Mesendoderm (in vitro differentiated cells): ENCODE results near the gene TRIM29.

Source experiments
- DNase-seq: peaks from one replicate; pipeline ENCODE4 v3.0.0; 2013
- H2AK5ac ChIP-seq: 2 replicates; pipeline ENCODE4 v1.6.1; 2013; ENCODE audit warnings: low read length, inconsistent platforms
- H2BK120ac ChIP-seq: 2 replicates; pipeline ENCODE4 v1.6.1; 2013; ENCODE audit warnings: low read depth, mild to moderate bottlenecking, low read length, moderate library complexity, mixed read lengths
- H2BK15ac ChIP-seq: replicated peaks from 2 replicates; pipeline ENCODE4 v1.6.1; 2013; ENCODE audit warnings: low read depth, mild to moderate bottlenecking, moderate library complexity
- H2BK5ac ChIP-seq: 2 replicates; pipeline ENCODE4 v1.6.1; 2013; ENCODE audit warnings: low read length, inconsistent platforms
- H3K18ac ChIP-seq: 2 replicates; pipeline ENCODE4 v1.6.1; 2013; ENCODE audit warnings: mild to moderate bottlenecking, low read length, mixed read lengths
- H3K23ac ChIP-seq: one replicate; pipeline ENCODE4 v1.6.1; 2013; ENCODE audit warnings: low read length
- H3K27ac ChIP-seq: 2 replicates; pipeline ENCODE4 v1.5.1; 2013; ENCODE audit warnings: low read depth, mild to moderate bottlenecking, inconsistent platforms, low read length, moderate library complexity
- H3K27me3 ChIP-seq: 2 replicates; pipeline ENCODE4 v1.6.1; 2013; ENCODE audit warnings: low read length, control low read depth, mild to moderate bottlenecking, inconsistent platforms; ENCODE audit not compliant: insufficient read depth, poor library complexity
- H3K36me3 ChIP-seq: 2 replicates; pipeline ENCODE4 v1.6.1; 2013; ENCODE audit warnings: low read length, inconsistent platforms; ENCODE audit not compliant: control insufficient read depth, insufficient read depth
- H3K4ac ChIP-seq: one replicate; pipeline ENCODE4 v1.6.1; 2013; ENCODE audit warnings: low read depth, mild to moderate bottlenecking, low read length, moderate library complexity
- H3K4me1 ChIP-seq: 2 replicates; pipeline ENCODE4 v1.6.1; 2013; ENCODE audit warnings: low read depth, low read length, inconsistent platforms; ENCODE audit not compliant: control insufficient read depth
- H3K4me2 ChIP-seq: 2 replicates; pipeline ENCODE4 v1.6.1; 2013; ENCODE audit warnings: low read length
- H3K4me3 ChIP-seq: 2 replicates; pipeline ENCODE4 v1.5.1; 2013; ENCODE audit warnings: mild to moderate bottlenecking, low read length
- H3K56ac ChIP-seq: one replicate; pipeline ENCODE4 v1.6.1; 2013; ENCODE audit warnings: low read length
- H3K79me1 ChIP-seq: 2 replicates; pipeline ENCODE4 v1.6.1; 2013; ENCODE audit warnings: low read length, inconsistent platforms
- H3K79me2 ChIP-seq: 2 replicates; pipeline ENCODE4 v1.6.1; 2013; ENCODE audit warnings: mild to moderate bottlenecking, low read length; ENCODE audit not compliant: control insufficient read depth, insufficient read depth
- H3K9ac ChIP-seq: 2 replicates; pipeline ENCODE4 v1.6.1; 2013; ENCODE audit warnings: low read length, inconsistent platforms
- H4K5ac ChIP-seq: one replicate; pipeline ENCODE4 v1.6.1; 2013; ENCODE audit warnings: low read length
- H4K8ac ChIP-seq: one replicate; pipeline ENCODE4 v1.6.1; 2013; ENCODE audit warnings: low read depth, mild to moderate bottlenecking, control low read depth, low read length, moderate library complexity
- WGBS: extraction: QIAGEN DNeasy Blood & Tissue Kit; methylation state at CpG from one replicate; pipeline ENCODE4 v1.1.7; 2013; ENCODE audit warnings: low lambda C conversion rate, missing lambda C conversion rate; ENCODE audit not compliant: insufficient coverage; ENCODE audit errors: extremely low coverage; 5-methylcytosine and 5-hydroxymethylcytosine counted together

TRIM29 gene

GRCh38 chr11:120112174-120112796 lies 25.6 kb downstream of the TRIM29 start:
- DNase-seq: peak; percentile 41
- Histone ChIP-seq H4K8ac (no peak overlapping the region), H3K23ac (no peak overlapping the region), H3K36me3 (no peaks in the 10 kb centered on the region), H2BK15ac (no peak overlapping the region), H3K4me1 (no peaks in the 10 kb centered on the region), H2BK5ac (no peak overlapping the region), H3K9ac (no peak overlapping the region), H3K56ac (no peak overlapping the region), H4K5ac (no peak overlapping the region), H3K4me3 (no peak overlapping the region), H3K4me2 (no peak overlapping the region), H2AK5ac (no peak overlapping the region), H3K18ac (no peak overlapping the region), H3K27me3 (no peaks in the 10 kb centered on the region), H3K79me2 (no peaks in the 10 kb centered on the region), H3K79me1 (no peaks in the 10 kb centered on the region), H3K4ac (no peak overlapping the region), H3K27ac (no peak overlapping the region), H2BK120ac (no peak overlapping the region)
- no CpG with 5 or more reads among the region's 15 CpGs for WGBS

- Histone ChIP-seq H3K36me3 (no peaks in the 10 kb centered on the region), H2BK15ac (no peak overlapping the region), H3K9ac (no peak overlapping the region), H4K5ac (no peak overlapping the region), H3K27ac (no peak overlapping the region), H3K18ac (no peak overlapping the region), H3K23ac (no peak overlapping the region), H3K4ac (no peak overlapping the region), H3K79me1 (no peaks in the 10 kb centered on the region), H2AK5ac (no peak overlapping the region), H3K4me1 (no peaks in the 10 kb centered on the region), H3K79me2 (no peaks in the 10 kb centered on the region), H3K27me3 (no peaks in the 10 kb centered on the region), H4K8ac (no peak overlapping the region), H3K56ac (no peak overlapping the region), H2BK5ac (no peak overlapping the region), H3K4me2 (no peak overlapping the region), H3K4me3 (no peak overlapping the region), H2BK120ac (no peak overlapping the region)
- DNase-seq: no peak
- WGBS: no CpG with 5 or more reads among the region's 5 CpGs
These were observed 28.4 kb downstream of the TRIM29 start for GRCh38 chr11:120109531-120109930.

GRCh38 chr11:120108785-120109168 lies 29.1 kb downstream of the TRIM29 start:
- Histone ChIP-seq H2BK120ac (no peak overlapping the region), H3K27ac (no peak overlapping the region), H3K4me1 (no peaks in the 10 kb centered on the region), H3K27me3 (no peaks in the 10 kb centered on the region), H2AK5ac (no peak overlapping the region), H3K4me3 (no peak overlapping the region), H2BK5ac (no peak overlapping the region), H3K18ac (no peak overlapping the region), H3K4me2 (no peak overlapping the region), H2BK15ac (no peak overlapping the region), H3K36me3 (no peaks in the 10 kb centered on the region), H3K56ac (no peak overlapping the region), H3K23ac (no peak overlapping the region), H4K8ac (no peak overlapping the region), H4K5ac (no peak overlapping the region), H3K4ac (no peak overlapping the region), H3K79me2 (no peaks in the 10 kb centered on the region), H3K9ac (no peak overlapping the region), H3K79me1 (no peaks in the 10 kb centered on the region)
- no peak for DNase-seq
- no CpG with 5 or more reads among the region's 6 CpGs for WGBS

GRCh38 chr11:120108154-120108784 lies 29.6 kb downstream of the TRIM29 start:
- no peaks in the 10 kb centered on the region for H3K79me2 ChIP-seq
- H3K27me3 ChIP-seq: no peaks in the 10 kb centered on the region

GRCh38 chr11:120107692-120108091 lies 30.2 kb downstream of the TRIM29 start:
- Histone ChIP-seq H3K56ac (no peak overlapping the region), H3K18ac (no peak overlapping the region), H3K79me1 (no peaks in the 10 kb centered on the region), H3K27me3 (no peaks in the 10 kb centered on the region), H3K4me2 (no peak overlapping the region), H3K36me3 (no peaks in the 10 kb centered on the region), H3K27ac (no peak overlapping the region), H4K8ac (no peak overlapping the region), H3K4me1 (no peaks in the 10 kb centered on the region), H3K9ac (no peak overlapping the region), H2BK120ac (no peak overlapping the region), H3K23ac (no peak overlapping the region), H3K4me3 (no peak overlapping the region), H2BK5ac (no peak overlapping the region), H2BK15ac (no peak overlapping the region), H2AK5ac (no peak overlapping the region), H3K4ac (no peak overlapping the region), H4K5ac (no peak overlapping the region), H3K79me2 (no peaks in the 10 kb centered on the region)
- no CpG with 5 or more reads among the region's 6 CpGs for WGBS
- no peak for DNase-seq

More at GRCh38 chr11:120108154-120108784, 29.6 kb downstream of the TRIM29 start:
- H2AK5ac ChIP-seq: no peak overlapping the region
- H3K4me3 ChIP-seq: no peak overlapping the region
- H3K36me3 ChIP-seq: no peaks in the 10 kb centered on the region
- no peak overlapping the region for H3K9ac ChIP-seq
- no peak overlapping the region for H3K27ac ChIP-seq
- H2BK15ac ChIP-seq: no peak overlapping the region
- no peak overlapping the region for H2BK120ac ChIP-seq
- H4K5ac ChIP-seq: no peak overlapping the region
- no CpG with 5 or more reads among the region's 6 CpGs for WGBS
- DNase-seq: peak; percentile 63
- H3K4me1 ChIP-seq: no peaks in the 10 kb centered on the region
- no peak overlapping the region for H3K56ac ChIP-seq
- no peak overlapping the region for H3K4ac ChIP-seq
- H3K18ac ChIP-seq: no peak overlapping the region
- H3K79me1 ChIP-seq: no peaks in the 10 kb centered on the region
- H3K23ac ChIP-seq: no peak overlapping the region
- H2BK5ac ChIP-seq: no peak overlapping the region
- no peak overlapping the region for H4K8ac ChIP-seq
- H3K4me2 ChIP-seq: no peak overlapping the region
